ENCODE results near the gene CFAP46.
"Not testable (repeated sequence)": the region's sequence is repeated elsewhere in the genome, so short reads cannot be mapped to it uniquely, and the experiment has no call there.

The CFAP46 gene

GRCh38 chr10:132971448-132972148 lies 29.2 kb upstream of the CFAP46 start:
- no peak for TF ChIP-seq CTCF (conservative IDR thresholded peaks at IDR 0.05; ENCODE audit: low read depth)
- H3K27ac ChIP-seq: no peak overlapping the region
- no peak for DNase-seq (ENCODE audit: low spot score)
- ChIA-PET CTCF (no interaction called here), POLR2A (ENCODE audit: low non-redundant PET) (no interaction called here)

GRCh38 chr10:132970641-132971438 lies 28.5 kb upstream of the CFAP46 start:
- TF ChIP-seq CTCF (conservative IDR thresholded peaks at IDR 0.05; ENCODE audit: low read depth): no peak
- no peak overlapping the region for H3K27ac ChIP-seq
- no peak for DNase-seq (ENCODE audit: low spot score)
- ChIA-PET POLR2A (ENCODE audit: low non-redundant PET) (no interaction called here), CTCF (no interaction called here)

- TF ChIP-seq CTCF (conservative IDR thresholded peaks at IDR 0.05; ENCODE audit: low read depth): no peak
- ChIA-PET CTCF (interaction anchor here (0.6 kb wide), 1 partner anchor 491 kb away, joined by 3 read pairs; no protein-coding TSS in a partner anchor), POLR2A (ENCODE audit: low non-redundant PET) (no interaction called here)
- H3K27ac ChIP-seq: no peak overlapping the region
- DNase-seq (ENCODE audit: low spot score): no peak
Measured at GRCh38 chr10:132967540-132967939, 25.2 kb upstream of the CFAP46 start.

GRCh38 chr10:132965411-132966057 lies 23.2 kb upstream of the CFAP46 start:
- H3K27ac ChIP-seq: no peak overlapping the region
- CTCF ChIA-PET: no interaction called here
- no peak for TF ChIP-seq CTCF (conservative IDR thresholded peaks at IDR 0.05; ENCODE audit: low read depth)
- POLR2A ChIA-PET (ENCODE audit: low non-redundant PET): no interaction called here
- no peak for DNase-seq (ENCODE audit: low spot score)

- DNase-seq (ENCODE audit: low spot score); CTCF ChIA-PET; POLR2A ChIA-PET (ENCODE audit: low non-redundant PET); H3K27ac ChIP-seq: not testable (repeated sequence)
Measured at GRCh38 chr10:132964707-132965410, 22.5 kb upstream of the CFAP46 start.

DNA sequence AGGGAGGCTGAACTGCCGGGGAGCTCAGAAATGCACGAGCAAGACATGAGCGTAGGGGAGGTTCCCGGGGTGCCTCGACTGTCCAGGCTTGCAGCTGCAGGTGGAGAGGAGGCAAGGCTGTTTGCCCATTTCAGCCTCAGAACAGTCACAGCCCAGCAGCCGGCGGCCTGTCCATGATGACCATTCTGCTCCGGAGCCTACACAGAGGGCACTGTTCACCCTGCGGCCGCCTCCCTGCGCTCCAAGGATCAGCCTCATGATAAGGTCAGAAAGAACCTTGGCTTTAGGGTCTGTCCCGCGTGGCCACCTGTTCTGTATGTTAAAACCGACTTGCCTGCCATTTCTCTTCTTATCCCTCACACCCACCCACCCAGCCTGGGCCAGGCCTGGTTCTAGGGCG lies 21.9 kb upstream of the CFAP46 start:
- DNase-seq (ENCODE audit: low spot score): no peak
- ChIA-PET POLR2A (ENCODE audit: low non-redundant PET) (no interaction called here), CTCF (no interaction called here)
- no peak for TF ChIP-seq CTCF (conservative IDR thresholded peaks at IDR 0.05; ENCODE audit: low read depth)
- no peak overlapping the region for H3K27ac ChIP-seq
